ENCODE measurements around the gene MED9.

The MED9 gene

DNA sequence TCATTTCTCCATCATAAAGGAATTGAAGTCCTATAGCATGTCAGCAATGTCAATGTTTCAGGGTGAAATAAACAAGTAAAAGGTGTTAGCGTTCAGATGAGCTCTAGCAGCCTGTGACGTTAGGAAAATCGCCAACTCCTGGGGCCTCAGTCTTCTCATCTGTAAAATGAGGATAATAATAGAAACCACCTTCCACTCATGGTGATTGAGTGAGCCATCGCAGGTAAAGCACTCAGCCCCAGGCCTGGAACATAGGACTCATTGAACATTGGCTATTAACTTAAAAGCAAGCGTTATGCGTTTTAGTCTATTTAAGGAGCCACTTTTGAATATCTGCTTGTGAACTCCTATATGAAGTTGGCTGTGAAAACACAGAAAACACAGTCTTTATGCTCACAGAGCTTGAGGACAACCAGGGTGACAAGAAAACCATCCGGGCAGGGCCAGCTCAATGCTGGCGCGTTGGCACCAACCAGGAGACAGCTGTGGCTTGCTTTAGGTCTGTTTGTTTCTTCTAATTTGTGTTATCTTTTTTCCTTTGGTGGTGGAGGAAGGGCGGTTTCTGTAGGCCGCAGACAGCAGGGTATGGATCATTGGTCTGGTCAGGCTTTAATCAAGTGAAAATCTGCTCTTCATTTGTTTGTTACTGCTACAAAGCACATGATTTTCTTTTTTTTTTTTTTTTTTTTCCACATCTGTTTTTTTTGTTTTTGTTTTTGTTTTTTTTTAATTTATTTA, 35.7 kb upstream of the MED9 start:
- Histone ChIP-seq H4K20me1 (ENCODE audit: insufficient read depth, low read length) (no peaks in the 10 kb centered on the region), H3K36me3 (ENCODE audit: insufficient read depth, low read length) (no peaks in the 10 kb centered on the region), H3K4me2 (ENCODE audit: insufficient read depth, low read length) (no peak overlapping the region), H3K4me3 (ENCODE audit: low read depth in 1 of 2, low read length in 2 of 2) (no peak overlapping the region), H3K9me3 (ENCODE audit: insufficient read depth, low read length, severe bottlenecking) (no peaks in the 10 kb centered on the region), H3K79me2 (ENCODE audit: insufficient read depth, low read length) (no peaks in the 10 kb centered on the region), H3K9ac (ENCODE audit: low read depth, low read length) (no peak overlapping the region), H3K4me1 (ENCODE audit: insufficient read depth, low read length) (0 out of 2 replicates have a peak, but pooled peaks cover 7% of the 10 kb centered on the region), H3K27ac (ENCODE audit: low read length) (no peak overlapping the region), H3K27me3 (ENCODE audit: insufficient read depth, low read length, poor library complexity) (no peaks in the 10 kb centered on the region), H2AFZ (ENCODE audit: low read depth, low read length) (no peak overlapping the region)
- ATAC-seq (ENCODE audit: insufficient read depth, low read depth) (no peak), DNase-seq (no peak)
- TF ChIP-seq, protein P1, sequence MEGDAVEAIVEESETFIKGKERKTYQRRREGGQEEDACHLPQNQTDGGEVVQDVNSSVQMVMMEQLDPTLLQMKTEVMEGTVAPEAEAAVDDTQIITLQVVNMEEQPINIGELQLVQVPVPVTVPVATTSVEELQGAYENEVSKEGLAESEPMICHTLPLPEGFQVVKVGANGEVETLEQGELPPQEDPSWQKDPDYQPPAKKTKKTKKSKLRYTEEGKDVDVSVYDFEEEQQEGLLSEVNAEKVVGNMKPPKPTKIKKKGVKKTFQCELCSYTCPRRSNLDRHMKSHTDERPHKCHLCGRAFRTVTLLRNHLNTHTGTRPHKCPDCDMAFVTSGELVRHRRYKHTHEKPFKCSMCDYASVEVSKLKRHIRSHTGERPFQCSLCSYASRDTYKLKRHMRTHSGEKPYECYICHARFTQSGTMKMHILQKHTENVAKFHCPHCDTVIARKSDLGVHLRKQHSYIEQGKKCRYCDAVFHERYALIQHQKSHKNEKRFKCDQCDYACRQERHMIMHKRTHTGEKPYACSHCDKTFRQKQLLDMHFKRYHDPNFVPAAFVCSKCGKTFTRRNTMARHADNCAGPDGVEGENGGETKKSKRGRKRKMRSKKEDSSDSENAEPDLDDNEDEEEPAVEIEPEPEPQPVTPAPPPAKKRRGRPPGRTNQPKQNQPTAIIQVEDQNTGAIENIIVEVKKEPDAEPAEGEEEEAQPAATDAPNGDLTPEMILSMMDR (IDR thresholded peaks at IDR 0.05; ENCODE audit: borderline replicate concordance, extremely low read depth, low read length, poor library complexity, severe bottlenecking), result no peak
- TF ChIP-seq EZH2 (IDR thresholded peaks at IDR 0.05; ENCODE audit: borderline replicate concordance, low read depth, low read length, severe bottlenecking), result no peak

DNA sequence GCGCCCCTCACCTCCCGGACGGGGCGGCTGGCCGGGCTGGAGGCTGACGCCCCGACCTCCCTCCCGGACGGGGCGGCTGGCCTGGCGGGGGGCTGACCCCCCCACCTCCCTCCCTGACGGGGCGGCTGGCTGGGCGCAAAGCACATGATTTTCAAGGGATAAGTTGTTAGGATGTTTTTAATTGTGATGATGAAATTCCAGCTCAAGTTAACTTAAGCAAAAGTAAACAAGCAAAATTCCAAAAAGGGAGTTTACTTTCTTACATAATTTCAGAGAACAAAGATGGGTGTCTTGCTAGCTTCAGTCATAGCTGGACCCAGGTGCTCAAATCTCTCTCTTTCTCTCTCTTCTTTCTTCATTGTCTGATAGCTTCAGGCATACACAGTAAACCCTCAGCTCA, 33.6 kb upstream of the MED9 start:
- DNase-seq, result no peak
- no peak overlapping the region for H3K4me2 ChIP-seq (ENCODE audit: insufficient read depth, low read length)
- TF ChIP-seq EZH2 (IDR thresholded peaks at IDR 0.05; ENCODE audit: borderline replicate concordance, low read depth, low read length, severe bottlenecking), result no peak
- TF ChIP-seq, protein P1 (IDR thresholded peaks at IDR 0.05; ENCODE audit: borderline replicate concordance, extremely low read depth, low read length, poor library complexity, severe bottlenecking), result no peak
- no peak overlapping the region for H3K27ac ChIP-seq (ENCODE audit: low read length)
- no peaks in the 10 kb centered on the region for H3K36me3 ChIP-seq (ENCODE audit: insufficient read depth, low read length)
- H2AFZ ChIP-seq (ENCODE audit: low read depth, low read length), result no peak overlapping the region
- H3K4me3 ChIP-seq (ENCODE audit: low read depth in 1 of 2, low read length in 2 of 2), result no peak overlapping the region
- no peaks in the 10 kb centered on the region for H3K9me3 ChIP-seq (ENCODE audit: insufficient read depth, low read length, severe bottlenecking)
- peaks cover 7% of the 10 kb centered on the region; the same call in 1 of the 2 replicates for H3K4me1 ChIP-seq (ENCODE audit: insufficient read depth, low read length)
- H4K20me1 ChIP-seq (ENCODE audit: insufficient read depth, low read length), result no peaks in the 10 kb centered on the region
- H3K79me2 ChIP-seq (ENCODE audit: insufficient read depth, low read length), result no peaks in the 10 kb centered on the region
- H3K27me3 ChIP-seq (ENCODE audit: insufficient read depth, low read length, poor library complexity), result no peaks in the 10 kb centered on the region
- no peak for ATAC-seq (ENCODE audit: insufficient read depth, low read depth)
- no peak overlapping the region for H3K9ac ChIP-seq (ENCODE audit: low read depth, low read length)

DNA sequence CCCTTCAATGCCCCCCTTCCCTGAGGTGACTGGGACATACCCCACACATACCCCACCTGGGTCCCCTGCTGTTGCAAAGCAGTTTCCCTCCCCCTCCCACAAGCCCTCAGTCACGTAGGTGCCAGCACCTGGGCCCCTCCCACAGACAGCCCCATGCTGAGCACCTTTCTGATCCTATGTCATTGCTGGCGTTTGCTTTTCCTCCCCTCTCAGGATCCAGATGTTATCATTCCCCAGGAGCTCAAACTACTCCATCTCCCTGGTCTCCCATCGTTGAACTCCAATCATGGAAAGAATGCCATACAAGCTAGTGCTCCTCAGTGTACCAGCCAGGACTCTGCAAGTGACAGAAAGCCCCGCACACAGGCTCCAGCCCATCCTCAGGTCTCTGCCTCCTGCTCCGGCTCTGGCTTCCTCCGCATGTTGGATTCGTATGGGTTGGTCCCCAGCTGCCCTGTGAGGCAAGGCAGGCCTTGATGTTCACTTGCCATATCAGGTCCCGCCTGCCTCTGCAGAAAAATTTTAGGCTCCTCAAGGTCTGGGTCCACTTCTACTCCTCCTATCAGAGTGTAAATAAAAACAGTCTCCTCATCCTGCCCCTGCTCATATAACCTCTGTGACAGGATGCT, 31.4 kb upstream of the MED9 start:
- no peaks in the 10 kb centered on the region; the same call in 1 of the 2 replicates for H3K4me1 ChIP-seq (ENCODE audit: insufficient read depth, low read length)
- ATAC-seq (ENCODE audit: insufficient read depth, low read depth) (no peak), DNase-seq (no peak)
- H4K20me1 ChIP-seq (ENCODE audit: insufficient read depth, low read length), result no peaks in the 10 kb centered on the region
- no peak overlapping the region for H3K27ac ChIP-seq (ENCODE audit: low read length)
- no peak overlapping the region for H3K4me3 ChIP-seq (ENCODE audit: low read depth in 1 of 2, low read length in 2 of 2)
- no peak for TF ChIP-seq EZH2 (IDR thresholded peaks at IDR 0.05; ENCODE audit: borderline replicate concordance, low read depth, low read length, severe bottlenecking)
- TF ChIP-seq, protein P1 (IDR thresholded peaks at IDR 0.05; ENCODE audit: borderline replicate concordance, extremely low read depth, low read length, poor library complexity, severe bottlenecking), result no peak
- H3K4me2 ChIP-seq (ENCODE audit: insufficient read depth, low read length), result no peak overlapping the region
- no peaks in the 10 kb centered on the region for H3K79me2 ChIP-seq (ENCODE audit: insufficient read depth, low read length)
- no peaks in the 10 kb centered on the region for H3K9me3 ChIP-seq (ENCODE audit: insufficient read depth, low read length, severe bottlenecking)
- H2AFZ ChIP-seq (ENCODE audit: low read depth, low read length), result no peak overlapping the region
- H3K9ac ChIP-seq (ENCODE audit: low read depth, low read length), result no peak overlapping the region
- no peaks in the 10 kb centered on the region for H3K36me3 ChIP-seq (ENCODE audit: insufficient read depth, low read length)
- H3K27me3 ChIP-seq (ENCODE audit: insufficient read depth, low read length, poor library complexity), result no peaks in the 10 kb centered on the region
